Tibial nerve (tissue), 4 donors: ENCODE measurements around the gene GK.

Experiments
- EP300 ChIP-seq, 2 donors: sonication (generic); formaldehyde crosslinking; IDR thresholded peaks; one replicate each; pipeline ENCODE4 v1.6.1; 2017; ENCODE audit warnings: antibody characterized with exemption in 2 of 2, mild to moderate bottlenecking in 1 of 2
- POLR2A ChIP-seq, 2 donors: fragments of 450-650 bp; IDR thresholded peaks; one replicate each; pipeline ENCODE4 v1.6.1; 2017; ENCODE audit warnings: antibody characterized with exemption in 2 of 2, mild to moderate bottlenecking in 2 of 2, moderate library complexity in 2 of 2
- TF ChIP-seq, protein P1 (sequence below), 5 experiments: fragments of 200-600 bp in 3 of 5; fragments of 450-650 bp in 2 of 5; sonication (generic) in 3 of 5; IDR thresholded peaks; one replicate each; pipeline ENCODE4 v1.5.1; 2016 to 2019; ENCODE audit warnings: antibody characterized with exemption in 5 of 5, mild to moderate bottlenecking in 3 of 5, moderate library complexity in 2 of 5

- TF ChIP-seq, protein P1, sequence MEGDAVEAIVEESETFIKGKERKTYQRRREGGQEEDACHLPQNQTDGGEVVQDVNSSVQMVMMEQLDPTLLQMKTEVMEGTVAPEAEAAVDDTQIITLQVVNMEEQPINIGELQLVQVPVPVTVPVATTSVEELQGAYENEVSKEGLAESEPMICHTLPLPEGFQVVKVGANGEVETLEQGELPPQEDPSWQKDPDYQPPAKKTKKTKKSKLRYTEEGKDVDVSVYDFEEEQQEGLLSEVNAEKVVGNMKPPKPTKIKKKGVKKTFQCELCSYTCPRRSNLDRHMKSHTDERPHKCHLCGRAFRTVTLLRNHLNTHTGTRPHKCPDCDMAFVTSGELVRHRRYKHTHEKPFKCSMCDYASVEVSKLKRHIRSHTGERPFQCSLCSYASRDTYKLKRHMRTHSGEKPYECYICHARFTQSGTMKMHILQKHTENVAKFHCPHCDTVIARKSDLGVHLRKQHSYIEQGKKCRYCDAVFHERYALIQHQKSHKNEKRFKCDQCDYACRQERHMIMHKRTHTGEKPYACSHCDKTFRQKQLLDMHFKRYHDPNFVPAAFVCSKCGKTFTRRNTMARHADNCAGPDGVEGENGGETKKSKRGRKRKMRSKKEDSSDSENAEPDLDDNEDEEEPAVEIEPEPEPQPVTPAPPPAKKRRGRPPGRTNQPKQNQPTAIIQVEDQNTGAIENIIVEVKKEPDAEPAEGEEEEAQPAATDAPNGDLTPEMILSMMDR (IDR thresholded peaks at IDR 0.05), result no peak
- TF ChIP-seq EP300 (IDR thresholded peaks at IDR 0.05) (no peak), POLR2A (IDR thresholded peaks at IDR 0.05) (no peak)
Measured at GRCh38 chrX:30649859-30650258, 3.4 kb upstream of the GK start.
